IMR-90 (cell line): Measurements from ENCODE around the gene F12. TPM values are rescaled to one million over a fixed set of nuclear protein-coding genes. Genes with fewer than 3 reads are reported as not detected.

Source experiments
- ATAC-seq: fragments of 200-7000 bp; cut with Tn5 transposase; 2 replicates; pipeline ENCODE4 v1.9.1; 2020; ENCODE audit warnings: low read depth, mild to moderate bottlenecking, moderate library complexity
- BruUV-seq: library from RNA; stranded (reverse); fragments of 400-500 nt; replicated peaks from 2 replicates; lab custom pipeline; 2021; lab: Mats Ljungman, UMichigan
- CTCF ChIA-PET: fragments of 300-600 bp; formaldehyde crosslinking; extraction: SDS; loops from one replicate; lab custom pipeline; 2021; ENCODE audit warnings: antibody characterized with exemption; lab: Yijun Ruan, JAX
- POLR2A ChIA-PET: fragments of 300-600 bp; sonication (Branson Sonifier 250); formaldehyde crosslinking; loops from one replicate; lab custom pipeline; 2022; ENCODE audit warnings: antibody characterized with exemption; ENCODE audit not compliant: unreplicated experiment; lab: Charles Lee
- DNase-seq: peaks from one replicate; pipeline ENCODE4 v3.0.0; 2013
- H2AFZ ChIP-seq: replicated peaks from 2 replicates; pipeline ENCODE3; 2013; ENCODE audit warnings: low read length, mild to moderate bottlenecking; ENCODE audit not compliant: poor library complexity
- H2AK5ac ChIP-seq: 2 replicates; pipeline ENCODE4 v1.6.1; 2013; ENCODE audit warnings: low read depth, low read length, inconsistent platforms
- H2AK9ac ChIP-seq: replicated peaks from 2 replicates; pipeline ENCODE3; 2013; ENCODE audit warnings: mild to moderate bottlenecking, low read depth, low read length, moderate library complexity; ENCODE audit not compliant: poor library complexity
- H2BK120ac ChIP-seq: 2 replicates; pipeline ENCODE4 v1.6.1; 2013; ENCODE audit warnings: low read depth, low read length, inconsistent platforms
- H2BK15ac ChIP-seq: 3 replicates; pipeline ENCODE4 v1.6.1; 2013; ENCODE audit warnings: low read depth, low read length, inconsistent platforms
- H2BK20ac ChIP-seq: 2 replicates; pipeline ENCODE4 v1.6.1; 2013; ENCODE audit warnings: low read depth, mild to moderate bottlenecking, inconsistent platforms, low read length, moderate library complexity
- H2BK5ac ChIP-seq: 2 replicates; pipeline ENCODE4 v1.6.1; 2013; ENCODE audit warnings: mild to moderate bottlenecking, low read depth, low read length, inconsistent platforms; ENCODE audit not compliant: poor library complexity, severe bottlenecking
- H3K14ac ChIP-seq: replicated peaks from 2 replicates; pipeline ENCODE4 v1.6.1; 2013; ENCODE audit warnings: low read depth, low read length, inconsistent platforms
- H3K18ac ChIP-seq: 2 replicates; pipeline ENCODE4 v1.6.1; 2013; ENCODE audit warnings: low read depth, low read length, control low read depth
- H3K23ac ChIP-seq: 2 replicates; pipeline ENCODE4 v1.6.1; 2013; ENCODE audit warnings: low read depth, low read length, inconsistent platforms
- H3K27ac ChIP-seq: 2 replicates; pipeline ENCODE4 v1.5.1; 2013; ENCODE audit warnings: mild to moderate bottlenecking, control low read depth, low read length; ENCODE audit not compliant: insufficient read depth
- H3K27me3 ChIP-seq: 2 replicates; pipeline ENCODE4 v1.6.1; 2013; ENCODE audit warnings: low read length; ENCODE audit not compliant: control insufficient read depth, insufficient read depth
- H3K36me3 ChIP-seq: 2 replicates; pipeline ENCODE4 v1.6.1; 2013; ENCODE audit warnings: low read length, mixed read lengths; ENCODE audit not compliant: control insufficient read depth, insufficient read depth
- H3K4ac ChIP-seq: 2 replicates; pipeline ENCODE4 v1.6.1; 2013; ENCODE audit warnings: low read depth, low read length, inconsistent platforms
- H3K4me1 ChIP-seq: 2 replicates; pipeline ENCODE4 v1.6.1; 2013; ENCODE audit warnings: low read length, mixed read lengths; ENCODE audit not compliant: control insufficient read depth, insufficient read depth
- H3K4me2 ChIP-seq: 2 replicates; pipeline ENCODE4 v1.6.1; 2013; ENCODE audit warnings: low read depth, mild to moderate bottlenecking, control low read depth, low read length, moderate library complexity
- H3K4me3 ChIP-seq: 2 replicates; pipeline ENCODE4 v1.5.1; 2013; ENCODE audit warnings: low read depth, mild to moderate bottlenecking, control low read depth, low read length, moderate library complexity; ENCODE audit not compliant: insufficient read depth
- H3K56ac ChIP-seq: 2 replicates; pipeline ENCODE4 v1.6.1; 2013; ENCODE audit warnings: low read length, inconsistent platforms; ENCODE audit not compliant: insufficient read depth; ENCODE audit errors: extremely low read depth
- H3K79me1 ChIP-seq, 2 experiments: 2 replicates each; pipeline ENCODE4 v1.6.1; 2013; ENCODE audit warnings: low read length in 2 of 2, inconsistent platforms in 1 of 2, low read depth in 1 of 2
- H3K9ac ChIP-seq: 2 replicates; pipeline ENCODE4 v1.6.1; 2013; ENCODE audit warnings: low read depth, low read length, control low read depth
- H3K9me1 ChIP-seq: 2 replicates; pipeline ENCODE4 v1.6.1; 2013; ENCODE audit warnings: low read length, inconsistent platforms; ENCODE audit not compliant: insufficient read depth
- H3K9me3 ChIP-seq: 2 replicates; pipeline ENCODE4 v1.6.1; 2013; ENCODE audit warnings: low read length; ENCODE audit not compliant: control insufficient read depth, insufficient read depth
- H4K20me1 ChIP-seq: 2 replicates; pipeline ENCODE4 v1.6.1; 2013; ENCODE audit warnings: low read length, inconsistent platforms; ENCODE audit not compliant: insufficient read depth
- H4K5ac ChIP-seq: 2 replicates; pipeline ENCODE4 v1.6.1; 2013; ENCODE audit warnings: mild to moderate bottlenecking, low read depth, low read length, control low read depth
- H4K8ac ChIP-seq, 2 experiments: 2 replicates each; pipeline ENCODE4 v1.6.1; 2013; ENCODE audit warnings: low read depth in 2 of 2, low read length in 2 of 2, control low read depth in 1 of 2, inconsistent platforms in 1 of 2
- H4K91ac ChIP-seq: 2 replicates; pipeline ENCODE4 v1.6.1; 2013; ENCODE audit warnings: low read depth, low read length, inconsistent platforms; ENCODE audit not compliant: insufficient read depth
- BHLHE40 ChIP-seq: fragments of 150-350 bp; IDR thresholded peaks from 2 replicates; pipeline ENCODE4 v1.6.1; 2016; ENCODE audit warnings: mild to moderate bottlenecking, low read depth, low read length
- CEBPB ChIP-seq: IDR thresholded peaks from 2 replicates; pipeline ENCODE4 v1.6.1; 2012; ENCODE audit warnings: low read depth, low read length, improper control_type of control experiment
- CTCF ChIP-seq: conservative IDR thresholded peaks from 2 replicates; pipeline ENCODE4 v1.5.1; 2012; ENCODE audit warnings: mild to moderate bottlenecking, low read depth, low read length, improper control_type of control experiment
- ELK1 ChIP-seq: fragments of 150-350 bp; IDR thresholded peaks from 2 replicates; pipeline ENCODE4 v1.6.1; 2016; ENCODE audit warnings: low read depth, mild to moderate bottlenecking, low read length, moderate library complexity, borderline replicate concordance
- FOS ChIP-seq: fragments of 150-350 bp; IDR thresholded peaks from 2 replicates; pipeline ENCODE4 v1.6.1; 2016; ENCODE audit warnings: low read depth, low read length
- MAZ ChIP-seq: IDR thresholded peaks from 2 replicates; pipeline ENCODE4 v1.6.1; 2012; ENCODE audit warnings: low read depth, mild to moderate bottlenecking, low read length, improper control_type of control experiment, moderate library complexity, borderline replicate concordance
- MXI1 ChIP-seq: IDR thresholded peaks from 2 replicates; pipeline ENCODE4 v1.6.1; 2012; ENCODE audit warnings: low read depth, mild to moderate bottlenecking, low read length, moderate library complexity, borderline replicate concordance
- NFE2L2 ChIP-seq: fragments of 150-350 bp; IDR thresholded peaks from 2 replicates; pipeline ENCODE4 v1.6.1; 2016; ENCODE audit warnings: low read depth, mild to moderate bottlenecking, low read length
- POLR2A ChIP-seq: IDR thresholded peaks from 2 replicates; pipeline ENCODE4 v1.6.1; 2012; ENCODE audit warnings: mild to moderate bottlenecking, low read depth, low read length
- RAD21 ChIP-seq: IDR thresholded peaks from 2 replicates; pipeline ENCODE4 v1.6.1; 2012; ENCODE audit warnings: low read length, improper control_type of control experiment
- RCOR1 ChIP-seq: IDR thresholded peaks from 2 replicates; pipeline ENCODE4 v1.6.1; 2012; ENCODE audit warnings: mild to moderate bottlenecking, low read length, improper control_type of control experiment; ENCODE audit not compliant: insufficient replicate concordance
- RFX5 ChIP-seq: IDR thresholded peaks from 2 replicates; pipeline ENCODE4 v1.8.0; 2012; ENCODE audit warnings: low read depth, mild to moderate bottlenecking, low read length, moderate library complexity
- SMC3 ChIP-seq: fragments of 150-350 bp; IDR thresholded peaks from 2 replicates; pipeline ENCODE4 v1.6.1; 2016; ENCODE audit warnings: low read depth, mild to moderate bottlenecking, antibody characterized with exemption, low read length, moderate library complexity
- WGBS, 2 experiments: methylation state at CpG; one replicate each; pipeline versions ENCODE4 v1.1.5 to v1.1.7; 2013; ENCODE audit warnings: missing lambda C conversion rate in 2 of 2; ENCODE audit not compliant: insufficient read length in 1 of 2; ENCODE audit errors: extremely low coverage in 2 of 2; 5-methylcytosine and 5-hydroxymethylcytosine counted together
- dilution Hi-C: fragments of 300-500 bp; cut with HindIII; formaldehyde crosslinking; loops from one replicate; pipeline ENCODE4 v1.14.3; 2018; ENCODE audit warnings: low sequenced_read_pairs; ENCODE audit not compliant: unreplicated experiment
- in situ Hi-C: fragments of 300-500 bp; cut with MboI; formaldehyde crosslinking; loops from 3 replicates; pipeline ENCODE4 v1.14.3; 2019; ENCODE audit warnings: low sequenced_read_pairs, inconsistent platforms, mixed read lengths
- intact Hi-C: fragments of 100-400 bp; cut with micrococcal nuclease; formaldehyde crosslinking; loops from 2 replicates; pipeline ENCODE4 v1.10.0; 2022
- polyA plus RNA-seq, 3 experiments: library from polyadenylated mRNA; depleted of rRNA; stranded (reverse); fragments of >200 nt; gene quantifications; 2 replicates each; pipeline ENCODE4 v1.2.3, GENCODE V29; 2012; ENCODE audit warnings: low replicate concordance in 1 of 3
- total RNA-seq: library from RNA; depleted of rRNA; stranded (reverse); fragments of >200 nt; gene quantifications from 2 replicates; pipeline ENCODE4 v1.2.3, GENCODE V29; 2012
- TF ChIP-seq, protein P1 (sequence below): fragments of 150-350 bp; IDR thresholded peaks from 2 replicates; pipeline ENCODE4 v1.6.1; 2017; ENCODE audit warnings: mild to moderate bottlenecking, antibody characterized with exemption, low read length, low read depth

The F12 gene
- total and polyA plus RNA-seq, 2 of the 4 experiments (the other 2 are of a cell fraction) = 0.36 to 1.2 TPM

- Histone ChIP-seq H4K91ac (no peak overlapping the region), H2BK15ac (no peak overlapping the region), H3K79me1 (peaks cover 13 to 49% of the 10 kb centered on the region in 2 experiments), H2AFZ (no peak overlapping the region), H3K4me2 (no peak overlapping the region), H4K20me1 (peaks cover 29% of the 10 kb centered on the region), H3K9me3 (no peaks in the 10 kb centered on the region), H3K4me3 (no peak overlapping the region), H3K14ac (no peak overlapping the region), H3K9me1 (peaks cover 15% of the 10 kb centered on the region), H3K27me3 (no peaks in the 10 kb centered on the region), H3K18ac (no peak overlapping the region), H4K5ac (no peak overlapping the region), H4K8ac (no peak overlapping the region), H3K27ac (no peak overlapping the region), H3K9ac (no peak overlapping the region), H2BK120ac (no peak overlapping the region), H2AK5ac (no peak overlapping the region), H3K4me1 (peaks cover 13% of the 10 kb centered on the region), H3K4ac (no peak overlapping the region), H2BK5ac (no peak overlapping the region), H3K56ac (no peak overlapping the region), H3K36me3 (peaks cover 23% of the 10 kb centered on the region), H2AK9ac (no peak overlapping the region), H2BK20ac (no peak overlapping the region), H3K23ac (no peak overlapping the region)
- TF ChIP-seq MXI1 = no peak
- no peak for TF ChIP-seq CEBPB
- TF ChIP-seq SMC3 = no peak
- no peak for TF ChIP-seq RFX5
- TF ChIP-seq RAD21 = no peak
- TF ChIP-seq POLR2A = no peak
- no peak for TF ChIP-seq CTCF
- no peak for TF ChIP-seq FOS
- TF ChIP-seq RCOR1 = no peak
- TF ChIP-seq ELK1 = no peak
- TF ChIP-seq, protein P1, sequence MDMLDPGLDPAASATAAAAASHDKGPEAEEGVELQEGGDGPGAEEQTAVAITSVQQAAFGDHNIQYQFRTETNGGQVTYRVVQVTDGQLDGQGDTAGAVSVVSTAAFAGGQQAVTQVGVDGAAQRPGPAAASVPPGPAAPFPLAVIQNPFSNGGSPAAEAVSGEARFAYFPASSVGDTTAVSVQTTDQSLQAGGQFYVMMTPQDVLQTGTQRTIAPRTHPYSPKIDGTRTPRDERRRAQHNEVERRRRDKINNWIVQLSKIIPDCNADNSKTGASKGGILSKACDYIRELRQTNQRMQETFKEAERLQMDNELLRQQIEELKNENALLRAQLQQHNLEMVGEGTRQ = no peak
- TF ChIP-seq BHLHE40 = no peak
- no peak for TF ChIP-seq MAZ
- no peak for TF ChIP-seq NFE2L2
- DNase-seq (no peak), ATAC-seq (no peak)
- ChIA-PET CTCF (interaction anchor here (0.8 kb wide), 1 partner anchor 16 kb away, joined by 3 read pairs; no protein-coding TSS in a partner anchor), POLR2A (no interaction called here)
- dilution Hi-C loops (no loop called here), intact Hi-C loops (no loop called here), in situ Hi-C loops (no loop called here)
- BruUV-seq = no TSS peak
- 83% methylated on average over 2 of the region's 6 CpGs; no CpG with 5 or more reads in 1 of the 2 experiments for WGBS, 2 experiments
Measured at GRCh38 chr5:177429248-177430040, 20.1 kb upstream of the F12 start.
